Uterus (tissue), 2 donors: Measurements from ENCODE around the gene HNRNPUL1.

ENCODE experiments used
- POLR2A ChIP-seq, 2 donors: fragments of 450-650 bp; IDR thresholded peaks; one replicate each; pipeline ENCODE4 v1.6.1; 2016; ENCODE audit warnings: antibody characterized with exemption in 2 of 2, mild to moderate bottlenecking in 1 of 2, moderate library complexity in 1 of 2
- TF ChIP-seq, protein P1 (sequence below), 4 experiments: fragments of 200-600 bp in 2 of 4; fragments of 450-650 bp in 2 of 4; sonication (generic) in 2 of 4; IDR thresholded peaks; one replicate each; pipeline ENCODE4 v1.5.1; 2016 to 2019; ENCODE audit warnings: antibody characterized with exemption in 4 of 4, mild to moderate bottlenecking in 2 of 4, moderate library complexity in 1 of 4

DNA sequence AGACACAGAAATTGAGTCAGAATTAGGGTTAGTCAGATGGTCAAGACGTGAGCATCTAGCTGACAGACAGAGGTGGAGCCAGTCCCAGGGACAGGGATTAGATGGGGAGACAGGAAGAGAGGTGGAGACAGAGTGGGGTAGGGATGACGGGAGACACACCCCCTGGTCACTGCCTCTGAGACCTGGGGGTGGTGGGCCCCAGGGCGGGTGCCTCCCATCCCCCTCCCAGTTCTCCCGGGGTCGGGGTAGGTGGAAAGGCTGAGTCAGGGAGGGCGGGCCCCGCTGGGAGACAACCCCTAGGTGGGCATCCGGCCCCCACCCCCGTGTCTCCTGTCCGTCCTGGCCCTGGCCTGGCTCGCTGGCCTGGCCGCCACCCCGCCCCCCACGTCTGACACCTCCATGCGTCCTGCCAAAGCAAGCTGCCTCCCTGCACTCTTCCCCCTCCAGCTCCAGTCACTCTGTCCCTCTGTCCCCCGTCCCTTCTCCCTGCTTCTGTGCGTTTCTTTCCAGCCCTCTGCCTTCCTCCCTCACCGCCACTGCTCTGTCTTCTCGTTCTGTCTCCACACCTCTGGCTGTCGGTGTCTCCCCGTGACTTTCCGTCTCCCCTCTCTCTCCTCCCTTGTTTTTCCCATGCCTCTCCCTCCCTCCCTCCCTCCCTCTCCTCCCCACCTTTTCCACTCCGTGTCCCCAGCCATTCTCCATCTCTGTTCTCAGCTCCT lies 60.9 kb downstream of the HNRNPUL1 start:
- peak in 1 of 2 donors; percentile 19 for TF ChIP-seq POLR2A (IDR thresholded peaks at IDR 0.05)
- TF ChIP-seq, protein P1, sequence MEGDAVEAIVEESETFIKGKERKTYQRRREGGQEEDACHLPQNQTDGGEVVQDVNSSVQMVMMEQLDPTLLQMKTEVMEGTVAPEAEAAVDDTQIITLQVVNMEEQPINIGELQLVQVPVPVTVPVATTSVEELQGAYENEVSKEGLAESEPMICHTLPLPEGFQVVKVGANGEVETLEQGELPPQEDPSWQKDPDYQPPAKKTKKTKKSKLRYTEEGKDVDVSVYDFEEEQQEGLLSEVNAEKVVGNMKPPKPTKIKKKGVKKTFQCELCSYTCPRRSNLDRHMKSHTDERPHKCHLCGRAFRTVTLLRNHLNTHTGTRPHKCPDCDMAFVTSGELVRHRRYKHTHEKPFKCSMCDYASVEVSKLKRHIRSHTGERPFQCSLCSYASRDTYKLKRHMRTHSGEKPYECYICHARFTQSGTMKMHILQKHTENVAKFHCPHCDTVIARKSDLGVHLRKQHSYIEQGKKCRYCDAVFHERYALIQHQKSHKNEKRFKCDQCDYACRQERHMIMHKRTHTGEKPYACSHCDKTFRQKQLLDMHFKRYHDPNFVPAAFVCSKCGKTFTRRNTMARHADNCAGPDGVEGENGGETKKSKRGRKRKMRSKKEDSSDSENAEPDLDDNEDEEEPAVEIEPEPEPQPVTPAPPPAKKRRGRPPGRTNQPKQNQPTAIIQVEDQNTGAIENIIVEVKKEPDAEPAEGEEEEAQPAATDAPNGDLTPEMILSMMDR (IDR thresholded peaks at IDR 0.05): no peak
